HCT116 (cell line): ENCODE results near the gene NECAB3. TPM values are rescaled to one million over a fixed set of nuclear protein-coding genes. Genes with fewer than 3 reads are reported as not detected.

ENCODE experiments used
- ATAC-seq: fragments of 200-7000 bp; cut with Tn5 transposase; 2 replicates; pipeline ENCODE4 v1.9.1; 2020; ENCODE audit warnings: mild to moderate bottlenecking, moderate library complexity
- BruUV-seq: library from RNA; stranded (reverse); fragments of 400-500 nt; replicated peaks from 2 replicates; lab custom pipeline; 2021; lab: Mats Ljungman, UMichigan
- CTCF ChIA-PET: fragments of 300-600 bp; sonication (Branson Sonifier 250); formaldehyde crosslinking; loops from one replicate; lab custom pipeline; 2021; ENCODE audit warnings: antibody characterized with exemption; lab: Charles Lee
- POLR2A ChIA-PET: fragments of 300-600, 350-600 bp; sonication (Branson Sonifier 250); formaldehyde crosslinking; loops from one replicate; lab custom pipeline; 2021; ENCODE audit warnings: antibody characterized with exemption; lab: Charles Lee
- RAD21 ChIA-PET, 2 experiments: fragments of 300-600 bp; sonication (Branson Sonifier 250); formaldehyde crosslinking; loops; one replicate each; lab custom pipeline; 2023; ENCODE audit warnings: low total read pairs in 2 of 2; ENCODE audit not compliant: uncharacterized antibody in 2 of 2, unreplicated experiment in 2 of 2, low non-redundant PET in 1 of 2; lab: Charles Lee
- DNase-seq: peaks from one replicate; pipeline ENCODE4 v3.0.0-alpha.2; 2010; ENCODE audit warnings: low read depth, low spot score
- H2AFZ ChIP-seq: fragments of 200-600 bp; shearing (Covaris generic), sonication (generic); 2 replicates; pipeline ENCODE4 v1.6.1; 2017; ENCODE audit warnings: low read depth, mixed run types, mixed read lengths, antibody characterized with exemption, low read length; ENCODE audit not compliant: poor library complexity, severe bottlenecking
- H3K27ac ChIP-seq: 2 replicates; pipeline ENCODE4 v1.5.1; 2012; ENCODE audit warnings: low read depth, low read length
- H3K27me3 ChIP-seq: fragments of 200-600 bp; sonication (generic); 2 replicates; pipeline ENCODE4 v1.6.1; 2016; ENCODE audit warnings: mixed run types, low read length, mixed read lengths; ENCODE audit not compliant: insufficient read depth
- H3K36me3 ChIP-seq, 2 experiments: fragments of 200-500 bp in 1 of 2; fragments of 200-600 bp in 1 of 2; sonication (Bioruptor generic) in 1 of 2; sonication (generic) in 1 of 2; 2 replicates each; pipeline versions ENCODE4 v1.5.1 to v1.6.1; 2014 to 2016; ENCODE audit warnings: low read length in 2 of 2, inconsistent platforms in 1 of 2, mixed read lengths in 1 of 2, mixed run types in 1 of 2; ENCODE audit not compliant: insufficient read depth in 2 of 2, control insufficient read depth in 1 of 2
- H3K4me1 ChIP-seq, 2 experiments: fragments of 200-600 bp in 1 of 2; sonication (generic) in 1 of 2; 2 replicates each; pipeline versions ENCODE4 v1.5.1 to v1.6.1; 2012 to 2017; ENCODE audit warnings: low read length in 2 of 2, inconsistent platforms in 1 of 2, mild to moderate bottlenecking in 1 of 2, mixed read lengths in 1 of 2, mixed run types in 1 of 2, moderate library complexity in 1 of 2; ENCODE audit not compliant: insufficient read depth in 2 of 2, control insufficient read depth in 1 of 2
- H3K4me2 ChIP-seq: fragments of 200-600 bp; sonication (generic); 2 replicates; pipeline ENCODE4 v1.6.1; 2017; ENCODE audit warnings: mixed run types, low read length, mixed read lengths
- H3K4me3 ChIP-seq, 2 experiments: fragments of 200-600 bp in 1 of 2; sonication (generic) in 1 of 2; replicated peaks in 1 of 2; 2 replicates each; pipeline ENCODE4 v1.5.1; 2011 to 2016; ENCODE audit warnings: low read length in 2 of 2, control low read depth in 1 of 2, low read depth in 1 of 2, mild to moderate bottlenecking in 1 of 2, mixed read lengths in 1 of 2, mixed run types in 1 of 2
- H3K79me2 ChIP-seq: fragments of 200-600 bp; sonication (generic); 2 replicates; pipeline ENCODE4 v1.6.1; 2017; ENCODE audit warnings: mild to moderate bottlenecking, mixed run types, low read length, moderate library complexity, mixed read lengths; ENCODE audit not compliant: insufficient read depth
- H3K9ac ChIP-seq: fragments of 200-600 bp; sonication (generic); 2 replicates; pipeline ENCODE4 v1.6.1; 2016; ENCODE audit warnings: low read length, mixed read lengths
- H3K9me2 ChIP-seq: fragments of 200-600 bp; sonication (generic), shearing (Covaris generic); 2 replicates; pipeline ENCODE4 v1.6.1; 2017; ENCODE audit warnings: mixed run types, mild to moderate bottlenecking, moderate library complexity; ENCODE audit not compliant: insufficient read depth
- H3K9me3 ChIP-seq, 2 experiments: fragments of 200-500 bp in 1 of 2; fragments of 200-600 bp in 1 of 2; sonication (Bioruptor generic) in 1 of 2; sonication (generic) in 1 of 2; 2 replicates each; pipeline ENCODE4 v1.6.1; 2014 to 2017; ENCODE audit warnings: low read length in 2 of 2, mixed read lengths in 2 of 2, inconsistent platforms in 1 of 2, low read depth in 1 of 2, mild to moderate bottlenecking in 1 of 2, mixed run types in 1 of 2, moderate library complexity in 1 of 2; ENCODE audit not compliant: control insufficient read depth in 1 of 2, insufficient read depth in 1 of 2
- H4K20me1 ChIP-seq: fragments of 200-600 bp; sonication (generic), shearing (Covaris generic); 2 replicates; pipeline ENCODE4 v1.6.1; 2017; ENCODE audit warnings: mixed run types, mild to moderate bottlenecking, moderate library complexity; ENCODE audit not compliant: insufficient read depth
- EGR1 ChIP-seq: IDR thresholded peaks from 2 replicates; pipeline ENCODE4 v1.6.1; 2012; ENCODE audit warnings: low read depth
- EZH2 ChIP-seq: fragments of 200-600 bp; sonication (generic); IDR thresholded peaks from 2 replicates; pipeline ENCODE4 v1.6.1; 2017; ENCODE audit warnings: antibody characterized with exemption, mixed run types
- JUND ChIP-seq: IDR thresholded peaks from 2 replicates; pipeline ENCODE4 v1.6.1; 2012
- RAD21 ChIP-seq: IDR thresholded peaks from 2 replicates; pipeline ENCODE4 v1.6.1; 2012; ENCODE audit warnings: low read depth, mild to moderate bottlenecking
- SP1 ChIP-seq: IDR thresholded peaks from 2 replicates; pipeline ENCODE4 v1.6.1; 2012; ENCODE audit warnings: low read depth
- SRF ChIP-seq: IDR thresholded peaks from 2 replicates; pipeline ENCODE4 v1.6.1; 2012; ENCODE audit warnings: low read depth
- ZFX ChIP-seq: fragments of 450-650 bp; IDR thresholded peaks from 2 replicates; pipeline ENCODE4 v1.6.1; 2017
- ZNF274 ChIP-seq: fragments of 200-500 bp; sonication (Bioruptor generic); IDR thresholded peaks from 2 replicates; pipeline ENCODE4 v1.6.1; 2014; ENCODE audit warnings: mild to moderate bottlenecking, low read depth, low read length, inconsistent platforms
- intact Hi-C: fragments of 100-400 bp; cut with micrococcal nuclease; formaldehyde crosslinking; loops from 2 replicates; pipeline ENCODE4 v1.10.0; 2022
- total RNA-seq: library from RNA; stranded (reverse); gene quantifications from one replicate; pipeline ENCODE4 v1.2.1, GENCODE V29; 2021; ENCODE audit not compliant: unreplicated experiment
- TF ChIP-seq, protein P1 (sequence below): IDR thresholded peaks from 2 replicates; pipeline ENCODE4 v1.6.1; 2012; ENCODE audit warnings: low read depth
- TF ChIP-seq, protein P2 (sequence below): IDR thresholded peaks from 2 replicates; pipeline ENCODE4 v1.6.1; 2012
- TF ChIP-seq, protein P3 (sequence below): IDR thresholded peaks from 2 replicates; pipeline ENCODE4 v1.6.1; 2012
- TF ChIP-seq, protein P4 (sequence below): IDR thresholded peaks from 2 replicates; pipeline ENCODE4 v1.6.1; 2011; ENCODE audit warnings: mild to moderate bottlenecking, low read length, moderate library complexity; ENCODE audit not compliant: insufficient replicate concordance; ENCODE audit errors: extremely low read depth

NECAB3 gene
- total RNA-seq, 1 experiment from 2014 or later: 48.1 TPM

DNA sequence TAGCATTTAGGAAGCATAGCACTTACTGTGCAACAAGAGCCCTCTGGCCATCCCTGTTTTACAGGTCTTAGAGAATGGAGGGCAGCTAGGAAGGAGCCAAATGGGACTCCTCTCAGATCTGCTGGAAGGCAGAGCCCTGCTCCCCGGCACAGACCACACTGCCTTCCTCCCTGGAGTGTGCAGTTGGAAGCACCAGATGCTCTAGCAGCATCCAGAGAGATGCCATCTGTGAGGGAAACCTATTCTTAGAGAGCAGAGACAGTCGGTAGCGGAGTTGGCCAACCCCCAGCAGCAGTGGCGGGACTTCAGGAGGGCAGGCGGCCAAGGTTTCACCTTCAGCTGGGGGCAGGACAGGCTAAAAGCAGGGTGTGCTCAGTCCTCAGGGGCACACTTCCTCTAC lies 28.6 kb upstream of the NECAB3 start:
- Histone ChIP-seq H3K36me3 (0 out of 4 replicates have a peak, but pooled peaks cover 0 to 5% of the 10 kb centered on the region in 2 experiments), H3K27ac (no peak overlapping the region), H4K20me1 (no peaks in the 10 kb centered on the region), H3K4me1 (peaks cover 0 to 6% of the 10 kb centered on the region in 2 experiments; a peak in 3 of 4 replicates), H3K79me2 (no peaks in the 10 kb centered on the region), H3K4me2 (no peak overlapping the region), H2AFZ (no peak overlapping the region), H3K4me3 (no peak overlapping the region), H3K9me2 (no peaks in the 10 kb centered on the region), H3K27me3 (no peaks in the 10 kb centered on the region), H3K9ac (no peak overlapping the region), H3K9me3 (no peaks in the 10 kb centered on the region)
- CTCF ChIA-PET: no interaction called here
- DNase-seq (no peak), ATAC-seq (no peak)
- intact Hi-C loops: no loop called here
- TF ChIP-seq, protein P1, sequence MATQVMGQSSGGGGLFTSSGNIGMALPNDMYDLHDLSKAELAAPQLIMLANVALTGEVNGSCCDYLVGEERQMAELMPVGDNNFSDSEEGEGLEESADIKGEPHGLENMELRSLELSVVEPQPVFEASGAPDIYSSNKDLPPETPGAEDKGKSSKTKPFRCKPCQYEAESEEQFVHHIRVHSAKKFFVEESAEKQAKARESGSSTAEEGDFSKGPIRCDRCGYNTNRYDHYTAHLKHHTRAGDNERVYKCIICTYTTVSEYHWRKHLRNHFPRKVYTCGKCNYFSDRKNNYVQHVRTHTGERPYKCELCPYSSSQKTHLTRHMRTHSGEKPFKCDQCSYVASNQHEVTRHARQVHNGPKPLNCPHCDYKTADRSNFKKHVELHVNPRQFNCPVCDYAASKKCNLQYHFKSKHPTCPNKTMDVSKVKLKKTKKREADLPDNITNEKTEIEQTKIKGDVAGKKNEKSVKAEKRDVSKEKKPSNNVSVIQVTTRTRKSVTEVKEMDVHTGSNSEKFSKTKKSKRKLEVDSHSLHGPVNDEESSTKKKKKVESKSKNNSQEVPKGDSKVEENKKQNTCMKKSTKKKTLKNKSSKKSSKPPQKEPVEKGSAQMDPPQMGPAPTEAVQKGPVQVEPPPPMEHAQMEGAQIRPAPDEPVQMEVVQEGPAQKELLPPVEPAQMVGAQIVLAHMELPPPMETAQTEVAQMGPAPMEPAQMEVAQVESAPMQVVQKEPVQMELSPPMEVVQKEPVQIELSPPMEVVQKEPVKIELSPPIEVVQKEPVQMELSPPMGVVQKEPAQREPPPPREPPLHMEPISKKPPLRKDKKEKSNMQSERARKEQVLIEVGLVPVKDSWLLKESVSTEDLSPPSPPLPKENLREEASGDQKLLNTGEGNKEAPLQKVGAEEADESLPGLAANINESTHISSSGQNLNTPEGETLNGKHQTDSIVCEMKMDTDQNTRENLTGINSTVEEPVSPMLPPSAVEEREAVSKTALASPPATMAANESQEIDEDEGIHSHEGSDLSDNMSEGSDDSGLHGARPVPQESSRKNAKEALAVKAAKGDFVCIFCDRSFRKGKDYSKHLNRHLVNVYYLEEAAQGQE: no peak
- TF ChIP-seq ZFX: no peak
- TF ChIP-seq SP1: no peak
- TF ChIP-seq, protein P2, sequence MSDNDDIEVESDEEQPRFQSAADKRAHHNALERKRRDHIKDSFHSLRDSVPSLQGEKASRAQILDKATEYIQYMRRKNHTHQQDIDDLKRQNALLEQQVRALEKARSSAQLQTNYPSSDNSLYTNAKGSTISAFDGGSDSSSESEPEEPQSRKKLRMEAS: no peak
- no peak for TF ChIP-seq EGR1
- TF ChIP-seq ZNF274: no peak
- TF ChIP-seq, protein P3, sequence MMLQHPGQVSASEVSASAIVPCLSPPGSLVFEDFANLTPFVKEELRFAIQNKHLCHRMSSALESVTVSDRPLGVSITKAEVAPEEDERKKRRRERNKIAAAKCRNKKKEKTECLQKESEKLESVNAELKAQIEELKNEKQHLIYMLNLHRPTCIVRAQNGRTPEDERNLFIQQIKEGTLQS: no peak
- TF ChIP-seq EZH2: no peak
- TF ChIP-seq SRF: no peak
- TF ChIP-seq JUND: no peak
- TF ChIP-seq RAD21: no peak
- TF ChIP-seq, protein P4, sequence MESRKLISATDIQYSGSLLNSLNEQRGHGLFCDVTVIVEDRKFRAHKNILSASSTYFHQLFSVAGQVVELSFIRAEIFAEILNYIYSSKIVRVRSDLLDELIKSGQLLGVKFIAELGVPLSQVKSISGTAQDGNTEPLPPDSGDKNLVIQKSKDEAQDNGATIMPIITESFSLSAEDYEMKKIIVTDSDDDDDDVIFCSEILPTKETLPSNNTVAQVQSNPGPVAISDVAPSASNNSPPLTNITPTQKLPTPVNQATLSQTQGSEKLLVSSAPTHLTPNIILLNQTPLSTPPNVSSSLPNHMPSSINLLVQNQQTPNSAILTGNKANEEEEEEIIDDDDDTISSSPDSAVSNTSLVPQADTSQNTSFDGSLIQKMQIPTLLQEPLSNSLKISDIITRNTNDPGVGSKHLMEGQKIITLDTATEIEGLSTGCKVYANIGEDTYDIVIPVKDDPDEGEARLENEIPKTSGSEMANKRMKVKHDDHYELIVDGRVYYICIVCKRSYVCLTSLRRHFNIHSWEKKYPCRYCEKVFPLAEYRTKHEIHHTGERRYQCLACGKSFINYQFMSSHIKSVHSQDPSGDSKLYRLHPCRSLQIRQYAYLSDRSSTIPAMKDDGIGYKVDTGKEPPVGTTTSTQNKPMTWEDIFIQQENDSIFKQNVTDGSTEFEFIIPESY: no peak
- RAD21 ChIA-PET: no interaction called here
- POLR2A ChIA-PET: no interaction called here
- no TSS peak for BruUV-seq
